GM18867 (cell line): ENCODE measurements around the gene JAKMIP2.

Experiments
- ATAC-seq: cut with Tn5 transposase; IDR thresholded peaks from one replicate; pipeline ENCODE4 v1.9.1; 2021; ENCODE audit warnings: mild to moderate bottlenecking, moderate library complexity; ENCODE audit not compliant: unreplicated experiment

The JAKMIP2 gene

DNA sequence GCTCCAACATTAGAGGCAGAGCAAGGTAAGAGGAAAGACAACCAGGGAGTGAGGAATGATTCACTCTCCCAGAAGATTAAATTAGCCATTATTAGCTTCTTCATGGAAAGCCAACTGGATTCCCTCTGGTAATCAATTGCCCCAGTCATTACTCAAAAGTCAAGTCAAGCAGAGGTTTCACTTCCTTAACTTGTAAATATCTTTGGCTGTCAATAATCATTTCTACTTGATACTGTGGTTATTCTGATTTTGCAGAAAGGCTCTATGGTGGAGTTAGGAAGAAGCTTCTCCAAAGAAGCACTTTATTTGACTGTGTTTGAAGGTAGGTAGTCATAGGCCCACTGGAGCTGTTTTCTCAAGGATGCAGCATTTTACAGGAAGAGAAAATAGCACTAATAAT is 78.0 kb downstream of the JAKMIP2 start:
- no peak for ATAC-seq

DNA sequence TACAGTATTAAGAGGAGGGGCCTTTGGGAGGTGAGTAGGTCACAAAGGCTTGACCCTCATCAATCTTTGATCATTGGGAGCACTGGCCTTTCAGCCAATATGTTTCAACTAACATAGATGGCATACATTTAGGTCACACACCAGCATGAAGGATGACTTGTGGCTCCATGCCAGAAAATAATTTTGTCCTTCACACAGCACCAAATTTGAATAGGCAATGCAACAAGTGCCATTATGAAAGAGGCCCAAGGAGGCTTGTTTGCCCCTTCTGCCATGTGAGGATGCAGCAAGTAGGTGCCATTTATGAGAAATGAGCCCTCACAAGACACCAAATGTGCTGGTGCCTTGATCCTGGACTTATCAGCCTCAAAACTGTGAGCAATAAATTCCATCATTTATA is 81.1 kb downstream of the JAKMIP2 start:
- no peak for ATAC-seq

DNA sequence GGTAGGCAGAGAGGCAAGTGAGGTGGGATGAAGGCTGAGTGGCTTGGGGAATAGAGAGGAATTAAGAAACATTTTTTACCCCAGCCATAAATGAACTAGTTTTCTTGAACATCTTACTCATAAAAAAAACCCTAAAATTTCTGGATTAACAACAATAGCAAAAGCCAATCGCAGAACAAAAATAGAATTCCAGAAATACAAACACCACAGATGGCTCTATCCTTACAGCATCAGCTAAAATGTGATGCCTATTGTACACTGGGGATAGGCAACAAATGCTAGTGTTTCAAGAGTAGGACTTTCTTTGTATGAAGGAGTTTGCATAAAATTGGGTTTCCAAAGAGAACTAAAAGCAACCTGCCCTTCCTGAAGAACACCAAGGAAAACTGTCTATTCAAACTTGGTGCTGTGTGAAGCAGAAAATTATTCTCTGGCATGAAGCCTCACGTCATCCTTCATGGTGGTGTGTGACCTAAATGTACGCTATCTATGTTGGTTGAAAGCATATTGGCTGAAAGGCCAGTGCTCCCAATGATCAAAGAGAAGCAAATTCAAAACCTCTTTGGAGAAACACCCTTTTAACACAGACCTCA is 82.9 kb downstream of the JAKMIP2 start:
- no peak for ATAC-seq

DNA sequence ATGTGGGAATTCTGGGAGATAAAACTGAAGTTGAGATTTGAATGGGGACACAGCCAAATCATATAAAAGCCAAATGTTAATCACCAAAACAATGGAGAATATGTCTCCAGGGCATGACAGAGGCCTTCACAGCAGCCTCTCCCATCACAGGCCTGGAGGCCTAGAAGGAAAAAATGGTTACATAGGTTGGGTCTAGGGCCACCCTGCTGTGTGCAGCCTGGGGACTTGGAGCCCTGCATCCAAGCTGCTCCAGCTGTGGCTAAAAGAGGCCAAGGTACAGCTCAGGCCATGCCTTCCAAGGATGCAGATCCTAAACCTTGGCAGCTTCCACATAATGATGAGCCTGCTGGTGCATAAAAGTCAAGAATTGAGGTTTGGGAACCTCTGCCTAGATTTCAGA is 85.1 kb downstream of the JAKMIP2 start:
- no peak for ATAC-seq

DNA sequence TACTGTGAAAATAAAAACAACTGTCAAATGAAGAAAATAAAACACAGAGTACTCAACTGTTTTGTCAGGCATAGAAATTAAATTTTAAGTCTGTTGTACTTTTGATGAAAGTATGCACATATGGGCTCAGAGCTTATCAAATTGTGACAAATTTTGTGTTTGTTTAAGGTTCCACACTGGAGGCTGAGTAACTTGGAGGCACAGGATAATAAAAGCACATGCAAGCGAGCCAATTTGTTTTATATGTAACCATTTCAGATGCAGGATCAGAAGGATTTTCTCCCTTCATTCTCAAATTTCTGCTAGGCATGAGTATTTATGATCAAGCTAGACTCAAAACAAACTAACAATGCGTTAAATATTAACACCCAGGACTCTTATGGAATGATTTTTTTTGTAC is 87.8 kb downstream of the JAKMIP2 start:
- no peak for ATAC-seq

DNA sequence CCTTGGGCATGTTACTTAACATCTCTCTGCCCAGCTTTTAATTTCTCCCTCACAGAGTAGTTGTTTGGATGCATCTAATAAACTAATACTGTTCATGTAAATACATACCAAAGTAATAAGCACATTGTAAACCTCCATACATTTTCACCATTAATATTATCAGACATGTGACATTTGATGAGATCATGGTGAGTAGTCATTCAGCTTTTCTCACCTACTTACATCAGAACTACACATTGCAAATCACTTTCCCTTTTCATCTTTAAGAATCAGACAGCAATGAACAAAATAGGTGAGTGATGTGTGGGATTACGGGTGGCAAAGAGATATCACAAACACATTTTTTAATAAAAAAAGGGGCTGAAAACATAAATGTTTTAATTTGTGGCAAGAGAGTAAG is 89.3 kb downstream of the JAKMIP2 start:
- no peak for ATAC-seq

DNA sequence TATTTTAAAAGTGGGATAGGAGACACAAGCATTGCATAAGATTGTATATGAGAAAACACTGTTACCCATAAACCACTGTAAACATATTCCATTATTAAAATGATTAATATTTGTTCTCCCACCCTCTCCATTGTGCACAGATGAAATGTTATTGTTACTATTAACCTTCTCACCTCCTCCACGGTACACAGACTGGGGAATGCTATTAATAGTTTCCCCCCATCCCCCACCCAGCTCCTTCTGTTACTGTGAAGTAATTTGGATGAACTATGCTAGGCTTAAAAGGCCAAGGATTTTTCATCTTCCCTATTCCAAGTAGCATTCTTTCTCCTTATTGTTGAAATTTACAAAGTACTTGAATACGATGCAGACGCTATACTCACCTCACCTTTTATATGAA is 91.4 kb downstream of the JAKMIP2 start:
- no peak for ATAC-seq

DNA sequence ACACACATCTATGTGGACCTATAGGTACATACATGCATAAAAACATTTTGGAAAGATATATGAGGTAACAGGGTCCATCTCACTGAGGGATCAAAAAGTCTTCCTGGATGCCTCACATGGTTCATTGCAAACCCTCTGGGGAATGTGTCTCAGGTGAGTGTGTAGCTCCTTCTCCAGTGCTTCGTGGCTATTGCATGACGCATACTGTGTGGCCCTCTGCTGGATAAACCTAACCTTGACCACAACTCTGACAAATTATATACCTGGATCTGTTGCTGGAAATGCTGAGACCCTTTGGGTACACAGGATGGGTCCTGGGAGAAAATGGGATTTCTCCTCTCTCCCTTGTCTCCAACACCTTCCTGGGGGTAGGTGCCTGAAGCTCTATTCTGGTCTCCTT is 91.9 kb downstream of the JAKMIP2 start:
- no peak for ATAC-seq

DNA sequence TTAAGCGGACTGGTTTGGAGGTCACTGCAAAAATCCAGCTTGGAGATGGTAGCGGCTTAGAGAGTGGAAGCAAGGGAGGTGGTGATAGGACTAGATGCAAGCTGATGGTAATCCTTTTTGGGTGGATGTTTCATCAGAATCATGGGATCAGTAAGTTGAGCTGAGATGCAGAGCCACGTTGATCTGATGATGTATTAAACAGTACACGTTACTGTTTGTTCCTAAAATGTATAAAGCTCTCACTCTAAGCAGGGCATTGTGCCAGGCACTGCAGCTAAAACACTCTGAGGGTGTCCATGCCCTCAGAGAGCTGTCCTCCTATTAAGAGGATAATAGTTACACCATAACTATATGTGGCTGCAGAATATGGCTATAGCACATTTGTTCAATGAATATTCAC is 93.1 kb downstream of the JAKMIP2 start:
- no peak for ATAC-seq

DNA sequence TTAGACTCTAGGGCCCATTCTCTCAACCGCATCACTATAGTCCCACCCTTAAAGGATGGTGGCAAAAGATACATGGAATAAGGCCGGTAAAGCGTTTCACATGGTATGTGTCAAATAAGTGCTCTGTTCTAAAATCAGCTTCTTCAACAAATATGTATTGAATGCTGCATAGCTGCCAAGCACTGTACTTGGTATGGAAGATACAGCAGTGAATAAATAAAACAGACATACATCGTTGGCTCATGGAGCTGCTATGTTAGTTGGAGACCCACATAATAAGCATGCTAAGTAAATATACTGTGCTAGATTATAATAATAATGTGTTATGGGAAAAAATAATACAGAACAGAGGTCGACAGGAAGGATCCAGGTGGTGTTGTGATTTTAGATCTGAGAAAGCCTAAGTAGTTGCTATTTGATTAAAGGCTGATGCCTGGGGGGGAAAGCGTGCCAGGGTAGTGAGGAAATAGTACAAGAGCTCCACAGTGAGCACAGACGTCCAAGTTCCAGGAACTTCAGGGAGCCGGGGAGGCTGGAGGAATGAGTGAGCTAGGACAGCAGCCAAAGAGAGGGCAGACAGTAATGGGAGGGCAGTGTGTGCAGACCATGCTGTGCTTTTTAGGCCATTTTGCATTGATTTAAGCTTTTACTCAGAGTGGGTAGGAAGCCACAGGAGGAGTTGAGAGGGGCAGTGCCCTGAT is 93.7 kb downstream of the JAKMIP2 start:
- no peak for ATAC-seq

DNA sequence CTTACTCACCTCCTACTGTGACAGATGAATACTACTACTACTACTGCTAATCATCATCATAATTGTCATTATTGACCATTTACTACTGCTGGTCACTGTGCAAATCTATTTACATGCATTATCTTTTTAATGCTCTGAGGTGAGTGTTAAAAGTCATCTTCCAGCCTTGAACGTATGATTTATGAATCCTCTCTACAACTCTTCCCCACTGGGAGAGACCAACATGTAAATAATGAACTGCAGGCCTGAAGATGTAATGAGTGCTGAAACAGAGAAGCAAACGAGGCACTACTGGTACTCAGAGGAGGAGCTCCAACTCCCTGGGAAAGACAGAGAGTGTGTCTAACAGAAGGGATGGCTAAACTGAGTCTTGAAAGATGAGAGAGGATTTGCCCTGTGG is 95.4 kb downstream of the JAKMIP2 start:
- ATAC-seq: no peak

DNA sequence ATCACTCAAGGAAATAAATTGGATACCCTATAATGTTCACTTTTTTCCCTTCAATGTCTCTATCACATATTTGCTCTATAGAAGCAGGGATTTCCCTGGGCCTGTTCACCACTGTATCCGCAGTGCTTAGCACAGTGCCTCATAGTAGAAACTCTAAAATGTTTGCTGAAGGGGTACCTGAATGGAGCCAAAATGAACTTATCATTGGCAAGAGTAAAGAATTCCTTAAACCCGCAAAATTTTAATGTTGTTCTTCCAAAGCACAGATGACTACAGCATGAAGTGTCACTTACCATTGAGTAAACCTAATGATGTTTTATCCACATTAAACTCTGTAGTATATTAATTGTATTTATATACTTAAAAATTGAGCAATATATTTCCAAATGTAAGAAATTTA is 96.1 kb downstream of the JAKMIP2 start:
- no peak for ATAC-seq

DNA sequence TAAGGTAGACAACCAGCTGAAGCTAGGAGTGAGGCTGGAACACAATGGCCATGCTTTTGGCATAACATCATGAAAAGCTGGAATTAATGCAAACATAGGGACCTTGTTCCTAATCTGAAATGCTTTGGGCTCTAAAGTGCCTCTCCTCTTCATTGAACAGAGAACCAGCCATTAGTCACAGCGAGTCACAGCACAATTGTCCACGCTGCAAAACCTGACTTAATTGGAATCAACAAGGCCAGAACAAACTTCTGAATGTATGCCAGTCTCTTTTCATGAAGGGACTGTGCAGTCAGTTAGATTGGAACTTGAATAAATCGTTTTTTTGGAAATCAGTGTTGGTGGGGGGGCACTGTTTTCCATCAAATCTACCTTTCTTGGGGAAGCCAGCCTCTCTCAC is 96.5 kb downstream of the JAKMIP2 start:
- ATAC-seq: no peak

DNA sequence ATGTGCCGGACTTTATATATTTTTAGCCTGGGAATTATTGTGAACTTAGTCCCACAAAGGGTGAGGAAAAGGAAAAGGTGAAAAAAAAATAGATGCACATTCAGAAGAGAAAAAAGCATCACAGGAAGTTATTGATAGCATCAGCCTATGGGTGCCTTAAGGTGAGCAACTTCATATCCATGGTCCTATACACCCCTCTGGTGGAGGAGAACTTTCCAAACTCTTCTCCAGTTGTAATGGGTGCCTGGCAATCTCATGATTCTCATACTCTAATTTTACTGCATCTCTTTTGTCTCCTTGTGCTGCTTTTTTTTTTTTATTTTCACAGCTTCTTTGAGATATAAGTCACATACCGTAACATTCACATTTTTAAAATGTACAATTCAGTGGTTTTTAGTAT is 107.4 kb downstream of the JAKMIP2 start:
- ATAC-seq: no peak

DNA sequence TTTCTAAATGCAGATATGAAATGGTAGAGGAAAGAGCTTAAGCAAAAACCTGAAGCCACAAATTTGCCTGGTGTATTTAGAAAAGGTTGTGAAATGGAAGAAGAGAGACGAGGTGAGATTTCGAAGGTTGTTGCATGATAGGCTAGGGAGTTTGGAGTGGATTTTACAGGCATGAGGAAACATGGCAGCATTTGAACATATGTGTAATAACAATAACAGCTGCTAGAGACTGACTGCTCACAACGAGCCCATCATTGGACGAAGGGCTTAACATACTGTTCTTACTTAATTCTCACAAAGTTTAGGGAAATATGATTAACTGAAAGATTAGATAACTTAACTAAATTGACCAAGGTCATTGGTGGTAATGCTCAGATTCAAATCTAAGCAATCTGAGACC is 108.1 kb downstream of the JAKMIP2 start:
- no peak for ATAC-seq

DNA sequence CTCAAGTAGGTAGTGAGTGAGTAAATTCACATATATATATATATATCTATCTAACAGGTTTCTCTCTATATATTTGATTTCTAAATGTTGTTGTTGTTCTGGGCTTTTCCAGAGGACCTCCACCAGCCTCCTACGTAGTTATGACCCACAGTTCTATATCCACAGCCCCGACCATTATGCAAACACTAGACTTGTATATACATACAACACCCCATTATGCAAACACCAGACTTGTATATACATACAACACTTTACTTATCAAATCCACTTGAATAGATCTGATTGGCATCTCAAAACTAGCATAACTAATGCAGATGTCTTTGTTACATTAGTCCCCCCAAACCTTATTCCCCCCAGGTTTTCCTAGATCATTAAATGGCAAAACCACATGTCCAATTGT is 108.7 kb downstream of the JAKMIP2 start:
- ATAC-seq: no peak

DNA sequence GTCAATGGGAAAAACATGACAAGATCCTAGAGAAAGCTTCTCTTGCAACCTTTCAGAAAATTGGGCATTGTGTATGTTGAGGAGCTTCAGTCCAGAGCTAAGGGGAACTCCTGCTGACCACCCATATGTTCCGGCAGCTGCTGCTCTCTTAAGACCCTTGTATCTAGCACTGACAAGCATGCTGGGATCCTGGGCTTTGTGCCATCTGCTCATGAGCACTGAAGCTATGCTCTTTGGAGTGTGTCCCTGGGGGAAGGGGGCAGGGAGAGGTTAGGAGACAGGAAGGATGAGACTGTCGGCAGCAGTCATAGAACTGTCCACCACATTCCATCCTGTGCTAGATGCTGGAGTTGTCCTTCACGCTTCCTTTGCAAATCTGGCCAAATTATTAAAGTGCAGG is 109.3 kb downstream of the JAKMIP2 start:
- ATAC-seq: no peak

DNA sequence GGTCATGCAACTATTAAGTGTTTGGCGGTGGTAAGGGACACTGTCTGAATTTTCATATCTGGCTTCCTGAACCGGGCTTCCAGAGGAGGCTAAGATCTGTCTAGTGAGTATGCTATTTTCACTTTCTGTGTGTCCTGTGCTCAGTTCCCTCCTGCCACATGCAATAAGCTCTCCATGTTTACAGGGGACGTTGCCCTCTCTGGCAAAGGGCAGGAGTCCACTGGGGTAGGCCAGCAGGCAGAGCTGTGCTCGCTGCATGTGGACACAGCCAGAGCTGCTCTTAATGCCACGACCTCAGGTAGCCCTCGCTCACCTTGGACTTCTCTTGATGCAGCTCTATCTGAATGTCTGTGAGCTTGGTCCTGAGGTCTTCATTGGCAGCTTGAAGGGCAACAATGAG is 111.2 kb downstream of the JAKMIP2 start:
- peak; percentile 53 for ATAC-seq

DNA sequence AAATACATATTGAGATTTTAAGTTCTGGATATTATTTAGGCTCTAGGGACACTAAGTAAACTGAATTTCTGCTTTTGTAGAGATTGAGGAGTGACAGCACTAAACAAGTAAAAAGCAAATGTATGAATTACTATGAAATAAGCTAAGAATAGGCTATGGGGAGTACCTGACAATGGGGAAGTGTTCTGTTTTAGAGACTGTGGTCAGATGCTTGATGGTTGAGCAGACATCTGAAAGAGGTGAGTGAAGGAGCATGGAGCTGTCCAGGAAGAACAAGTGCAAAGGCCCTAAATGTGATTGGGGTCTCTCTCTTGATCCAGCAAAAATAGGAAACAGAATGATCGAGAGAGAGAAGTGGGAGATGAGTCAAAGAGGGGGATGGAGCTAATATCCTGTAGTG is 111.7 kb downstream of the JAKMIP2 start:
- ATAC-seq: peak; percentile 71

DNA sequence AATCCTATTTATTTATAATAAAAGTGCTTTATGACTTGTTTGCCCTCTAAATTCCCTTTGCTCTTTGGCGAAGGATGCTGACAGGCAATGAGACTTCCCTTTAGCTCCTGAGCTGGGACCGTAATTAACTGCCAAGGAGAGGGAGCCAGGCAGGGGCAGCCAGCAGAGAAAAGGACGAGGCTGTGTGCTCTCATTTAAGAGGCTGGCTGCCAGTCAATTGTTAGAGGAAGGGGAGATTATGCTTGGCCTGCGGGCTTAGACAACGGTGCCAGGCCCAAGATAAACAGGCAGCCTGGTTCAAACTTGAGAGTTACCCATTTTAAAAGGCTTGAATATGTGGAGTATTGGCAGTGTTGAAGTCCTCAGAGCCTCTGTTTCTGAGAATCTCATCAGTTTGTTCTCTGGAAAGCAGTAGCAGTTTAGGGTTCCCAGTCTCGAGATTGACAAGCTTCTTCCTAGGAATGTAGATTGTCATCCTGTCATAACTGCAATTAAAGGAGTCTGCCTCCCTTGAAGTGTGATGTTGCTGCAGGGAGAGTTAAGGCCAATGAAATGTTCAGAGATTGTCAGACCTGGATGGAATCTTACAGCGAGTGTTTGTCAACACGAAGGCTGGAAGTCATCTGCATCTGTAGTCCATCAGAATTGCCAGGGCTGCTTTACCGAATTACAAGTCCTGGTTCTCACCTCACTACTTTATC is 113.2 kb downstream of the JAKMIP2 start:
- ATAC-seq: no peak

DNA sequence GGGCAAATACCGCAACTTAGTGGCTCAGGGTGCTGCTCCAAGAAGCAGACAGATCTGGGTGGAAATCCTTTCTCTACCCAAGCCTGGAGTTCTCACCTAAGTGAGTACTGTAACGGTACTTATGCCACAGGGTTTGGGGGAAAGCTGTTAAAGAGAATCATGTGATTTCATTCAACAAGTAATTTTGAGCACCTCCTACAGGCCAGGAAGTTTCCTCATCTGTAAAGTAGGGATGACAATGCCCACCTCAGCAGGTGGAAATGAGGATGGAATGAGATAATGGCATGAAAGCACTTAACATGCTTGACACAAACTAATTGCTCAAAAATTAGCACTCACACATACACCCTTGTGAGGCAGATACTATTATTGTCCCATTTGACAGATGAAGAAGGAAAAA is 114.1 kb downstream of the JAKMIP2 start:
- no peak for ATAC-seq

DNA sequence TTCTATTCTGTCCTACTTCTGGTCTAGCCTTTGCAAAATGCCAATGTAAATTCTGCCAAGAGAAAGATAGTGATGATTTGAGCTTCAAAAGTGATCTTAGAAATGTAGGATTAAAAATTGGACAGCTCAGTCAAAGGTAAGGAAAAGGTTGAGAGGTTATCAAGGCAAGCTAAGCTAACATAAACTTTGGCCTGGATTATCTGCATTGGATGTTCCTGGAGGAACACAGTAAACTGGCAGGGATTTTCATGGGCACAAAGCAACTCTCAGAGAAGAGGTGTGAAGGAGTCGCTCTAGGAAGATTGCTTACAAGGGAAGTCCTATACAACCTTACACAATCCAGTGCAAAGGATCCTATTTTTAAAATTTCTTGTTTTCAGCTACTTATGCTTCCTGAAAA is 115.2 kb downstream of the JAKMIP2 start:
- no peak for ATAC-seq
